GM21381 (cell line): ENCODE data around the gene ZBP1.

Experiments
- ATAC-seq: cut with Tn5 transposase; IDR thresholded peaks from one replicate; pipeline ENCODE4 v1.9.1; 2021; ENCODE audit warnings: mild to moderate bottlenecking, moderate library complexity; ENCODE audit not compliant: unreplicated experiment

The ZBP1 gene

GRCh38 chr20:57658833-57659516, 38.7 kb upstream of the ZBP1 start:
- no peak for ATAC-seq

- ATAC-seq, result no peak
Measured at GRCh38 chr20:57658447-57658832, 38.2 kb upstream of the ZBP1 start.

DNA sequence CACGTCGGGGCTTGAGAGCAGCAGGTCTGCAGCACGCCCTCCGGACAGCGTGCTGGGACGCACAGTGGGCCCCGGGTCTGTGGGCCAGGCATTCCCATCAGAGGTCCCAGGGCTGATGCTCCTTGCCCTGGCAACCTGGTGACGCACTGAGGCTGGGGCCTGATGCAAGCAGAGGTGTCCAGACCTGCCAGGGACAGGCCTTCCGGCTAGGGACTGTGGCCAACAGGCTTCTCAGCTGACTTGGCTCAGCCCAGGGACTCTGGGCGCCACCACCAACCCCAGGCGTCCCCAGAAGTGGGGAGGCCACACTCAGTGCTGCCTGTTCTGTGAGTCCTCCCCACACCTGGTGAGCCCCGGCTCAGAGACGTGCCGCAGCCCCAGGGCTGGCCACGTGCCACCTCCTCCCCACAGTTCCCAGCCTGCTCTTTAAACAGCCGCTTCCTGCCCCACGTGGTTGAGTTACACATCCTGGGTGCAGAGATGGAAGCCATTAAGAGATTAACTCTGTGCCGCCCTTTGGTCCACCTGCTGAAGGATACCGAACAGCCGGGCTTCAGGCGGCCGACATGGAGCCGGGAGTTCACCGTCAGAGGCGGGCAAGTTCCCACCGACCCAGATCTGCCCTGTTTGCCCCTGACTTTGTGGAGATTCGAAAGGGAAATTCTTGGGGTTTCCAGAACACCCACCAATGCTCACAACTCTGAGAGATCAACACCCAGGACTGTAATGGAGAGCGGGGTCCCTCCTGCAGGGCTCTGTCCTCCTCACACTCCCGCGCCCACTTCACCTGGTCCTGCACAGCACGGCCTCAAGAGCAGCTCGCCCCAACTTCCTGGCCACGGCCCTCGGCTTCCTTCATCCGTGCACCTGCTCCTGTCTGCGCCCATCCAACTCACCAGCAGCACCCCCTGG, 37.6 kb upstream of the ZBP1 start:
- no peak for ATAC-seq

DNA sequence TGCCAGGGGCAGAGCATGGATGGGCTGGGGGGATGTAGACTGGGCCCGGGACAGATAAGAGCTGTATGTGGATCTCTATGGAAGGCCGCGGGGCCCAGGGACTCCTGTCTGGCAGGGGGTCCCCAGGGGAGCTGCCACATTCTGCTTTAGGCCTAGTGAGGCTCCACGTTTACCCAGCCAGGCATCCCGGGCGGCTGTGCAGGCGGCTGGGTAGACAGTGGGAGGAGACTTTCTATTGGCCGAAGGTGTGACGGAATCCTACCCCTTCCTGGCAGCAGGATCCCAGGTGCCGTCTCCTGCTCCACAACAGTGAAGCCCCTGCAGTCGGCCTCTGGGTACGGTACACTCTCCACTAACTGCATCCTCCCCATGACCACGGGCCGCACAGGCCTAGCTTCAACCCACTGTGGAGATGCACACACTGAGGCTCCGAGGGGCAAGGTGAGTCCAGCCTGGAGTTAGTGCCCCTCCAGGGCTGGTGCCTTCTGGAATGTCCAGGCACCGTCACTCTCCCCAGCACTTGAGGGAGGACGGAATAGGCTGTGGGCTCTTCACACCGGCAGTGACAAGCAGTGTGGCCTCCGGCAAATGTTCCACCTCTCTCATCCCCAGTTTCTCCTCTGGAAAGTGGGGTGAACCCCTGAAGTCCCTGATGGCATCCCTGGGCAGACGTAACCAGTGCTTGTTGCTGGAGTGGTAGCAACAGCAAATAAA, 36.8 kb upstream of the ZBP1 start:
- ATAC-seq, result no peak

- ATAC-seq, result no peak
Measured at GRCh38 chr20:57656252-57656820, 36.1 kb upstream of the ZBP1 start.

GRCh38 chr20:57655809-57656155, 35.6 kb upstream of the ZBP1 start:
- no peak for ATAC-seq

- ATAC-seq, result no peak
Measured at GRCh38 chr20:57654998-57655808, 35.0 kb upstream of the ZBP1 start.

DNA sequence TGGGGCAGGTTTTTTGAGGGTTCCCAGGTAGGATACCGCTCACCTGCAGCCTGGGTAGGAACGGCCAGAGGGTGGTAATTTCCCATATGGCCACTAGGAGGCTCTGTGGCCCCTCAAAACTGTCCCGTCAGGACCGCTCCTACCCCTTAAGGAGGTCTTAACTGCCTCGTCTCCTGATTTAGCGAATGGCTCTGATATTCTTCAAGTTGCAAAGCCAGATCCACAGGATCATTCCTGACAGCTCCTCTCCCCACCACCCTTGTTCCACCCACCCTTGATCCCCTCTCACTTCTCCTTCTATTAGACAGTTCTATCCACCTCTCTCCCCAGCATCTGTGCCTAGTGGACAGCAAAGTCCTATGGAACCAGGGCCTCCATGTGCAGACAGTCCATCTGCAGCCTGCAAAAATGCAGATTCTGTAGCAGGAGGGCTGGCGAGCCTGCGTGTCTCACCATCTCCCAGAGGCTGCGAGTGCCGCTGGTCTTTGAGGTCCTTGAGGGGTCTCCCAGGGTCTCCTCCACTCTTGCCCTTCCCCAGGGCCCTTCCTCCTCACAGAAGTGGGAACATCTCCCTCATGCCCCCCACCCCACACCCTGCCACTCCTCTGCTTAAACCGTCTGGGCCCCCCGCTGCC, 34.3 kb upstream of the ZBP1 start:
- ATAC-seq, result peak; percentile 60

GRCh38 chr20:57653910-57654309, 33.7 kb upstream of the ZBP1 start:
- no peak for ATAC-seq

DNA sequence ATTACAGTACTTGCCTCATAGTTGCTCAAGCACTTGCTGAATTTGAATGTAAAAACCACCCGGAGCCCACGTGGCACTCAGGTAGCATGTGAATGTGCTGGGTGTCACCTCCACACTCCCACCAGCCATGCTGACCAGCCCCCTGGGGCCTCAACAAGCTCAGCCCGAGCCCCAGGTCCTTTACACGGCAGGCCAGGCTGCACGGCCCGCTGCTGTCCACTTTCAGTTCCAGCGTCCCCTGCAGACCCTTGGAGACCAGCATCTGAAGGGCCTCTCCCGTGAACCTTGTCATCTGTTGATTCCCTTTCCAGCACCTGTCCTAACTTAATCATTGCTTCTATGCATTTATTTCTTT, 33.3 kb upstream of the ZBP1 start:
- no peak for ATAC-seq

DNA sequence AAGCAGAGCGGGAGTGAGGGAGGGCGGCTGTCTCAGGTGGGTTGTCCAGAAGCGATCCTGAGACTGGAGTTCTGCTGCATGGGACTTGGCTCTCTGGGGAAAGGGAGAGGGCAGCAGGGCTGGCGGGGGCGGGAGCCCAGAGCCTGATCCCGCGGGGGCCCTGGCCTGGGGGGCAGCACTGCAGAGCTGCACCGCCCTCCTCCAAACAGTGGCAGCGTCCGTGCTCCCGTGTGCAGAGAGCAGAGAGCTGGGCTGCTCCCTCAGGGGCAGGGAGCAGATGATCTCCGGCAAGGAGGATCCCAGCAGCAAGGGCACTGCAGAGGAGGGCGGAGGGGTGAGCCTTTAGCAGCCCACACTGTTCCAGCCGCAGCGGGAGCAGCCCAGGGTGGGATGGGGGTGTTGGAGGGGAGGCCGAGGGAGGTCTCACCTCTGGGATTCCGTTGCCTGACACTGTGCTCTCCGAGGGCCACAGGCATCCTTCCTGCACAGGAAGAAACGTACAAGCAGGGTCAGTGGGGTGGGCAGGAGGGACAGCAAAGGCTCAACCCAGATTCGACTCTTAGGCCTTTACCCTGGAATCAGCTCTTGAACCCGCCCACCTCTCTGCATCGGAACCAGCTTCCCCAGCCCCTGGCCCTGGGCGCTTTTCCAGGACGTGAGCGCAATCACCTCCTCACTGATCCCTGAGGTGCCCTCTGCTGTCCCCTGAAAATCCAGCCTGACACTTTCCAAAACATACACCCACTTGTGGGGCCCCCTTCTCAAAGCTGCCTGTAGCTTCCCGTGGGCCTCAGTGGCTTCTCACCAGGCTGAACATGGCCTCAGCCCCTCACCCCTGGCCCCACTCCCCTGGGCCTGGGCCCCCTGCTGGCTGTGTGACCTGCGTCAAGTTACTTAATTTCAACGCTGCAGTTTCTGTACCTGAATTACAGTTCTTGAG, 32.6 kb upstream of the ZBP1 start:
- ATAC-seq, result no peak

GRCh38 chr20:57651881-57652605, 31.8 kb upstream of the ZBP1 start:
- ATAC-seq, result no peak

GRCh38 chr20:57650756-57651483, 30.7 kb upstream of the ZBP1 start:
- ATAC-seq, result no peak

DNA sequence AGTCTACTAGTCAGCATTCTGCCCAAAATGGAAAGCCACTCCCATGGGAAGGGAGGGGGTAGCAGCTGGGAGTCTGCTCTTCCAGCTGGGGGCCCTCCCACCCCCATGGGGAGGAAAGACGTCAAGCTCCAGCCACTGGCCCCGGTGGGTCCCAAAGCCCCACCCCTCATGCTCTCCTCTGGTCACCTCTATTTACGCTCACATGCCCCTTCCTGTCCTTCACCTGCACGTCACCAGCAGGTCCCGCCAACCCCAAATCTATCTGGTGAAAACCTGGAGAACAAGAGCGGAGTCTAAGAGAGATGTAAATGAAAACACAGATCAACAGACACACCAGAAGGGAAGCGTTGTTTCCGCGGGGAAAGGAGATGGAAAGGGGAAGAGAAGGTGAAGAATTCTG, 30.0 kb upstream of the ZBP1 start:
- ATAC-seq, result no peak

DNA sequence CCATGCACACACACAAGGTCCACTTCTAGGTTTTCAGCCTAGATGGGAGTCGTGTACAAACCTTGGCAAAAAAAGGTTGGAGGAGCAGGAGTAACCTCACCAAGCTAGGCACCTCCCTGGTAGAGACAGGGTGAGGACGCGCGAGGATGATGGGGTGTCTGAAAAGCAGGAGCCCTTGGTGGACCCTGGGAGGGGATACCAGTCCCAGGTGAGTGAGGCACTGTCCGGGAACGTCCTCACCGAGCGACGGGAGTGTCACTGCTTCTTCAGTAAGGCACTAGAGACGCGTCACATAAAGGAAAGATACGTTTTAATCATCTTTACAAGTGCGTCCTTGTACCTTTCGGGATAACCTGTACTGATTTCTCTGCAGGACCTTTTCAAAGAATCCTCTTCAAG, 29.4 kb upstream of the ZBP1 start:
- no peak for ATAC-seq

DNA sequence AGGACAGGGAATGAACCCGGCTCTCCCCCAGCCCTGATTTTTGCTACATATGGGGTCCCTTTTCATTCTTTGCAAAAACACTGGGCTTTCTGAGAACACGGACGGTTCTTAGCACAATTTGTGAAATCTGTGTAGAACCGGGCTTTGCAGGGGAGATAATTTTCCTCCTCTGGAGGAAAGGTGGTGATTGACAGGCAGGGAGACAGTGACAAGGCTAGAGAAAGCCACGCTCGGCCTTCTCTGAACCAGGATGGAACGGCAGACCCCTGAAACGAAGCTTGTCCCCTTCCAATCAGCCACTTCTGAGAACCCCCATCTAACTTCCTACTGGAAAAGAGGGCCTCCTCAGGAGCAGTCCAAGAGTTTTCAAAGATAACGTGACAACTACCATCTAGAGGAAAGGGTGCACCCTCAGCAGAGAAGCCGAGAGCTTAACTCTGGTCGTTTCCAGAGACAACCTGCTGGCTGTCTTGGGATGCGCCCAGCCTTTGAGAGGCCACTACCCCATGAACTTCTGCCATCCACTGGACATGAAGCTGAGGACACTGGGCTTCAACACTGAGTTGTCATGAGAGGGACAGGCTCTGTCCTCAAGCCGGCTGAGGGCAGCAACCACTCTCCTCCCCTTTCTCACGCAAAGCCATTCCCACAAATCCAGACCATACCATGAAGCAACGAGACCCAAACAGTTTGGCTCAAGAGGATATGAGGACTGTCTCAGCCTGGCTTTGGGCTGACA, 28.8 kb upstream of the ZBP1 start:
- ATAC-seq, result no peak
